Tongue (tissue), 2 donors: ENCODE data around the gene FERMT2. TPM values are rescaled to one million over a fixed set of nuclear protein-coding genes. Genes with fewer than 3 reads are reported as not detected.

Experiments used
- DNase-seq: peaks from one replicate; pipeline ENCODE4 v3.0.0-alpha.2; 2015
- total RNA-seq: library from RNA; depleted of rRNA; stranded (reverse); fragments of >200 nt; gene quantifications from one replicate; pipeline ENCODE4 v1.2.3, GENCODE V29; 2014

FERMT2 gene
- 124 TPM for total RNA-seq

- peak; percentile 96 for DNase-seq
Observed at GRCh38 chr14:52950898-52951680, at the start of gene FERMT2. Gene FERMT2 (minus strand): TSS chr14:52951050. CDS start chr14:52950568, 482 bp downstream.

- peak; percentile 86 for DNase-seq
Observed at GRCh38 chr14:52998376-52999015, 47.6 kb upstream of the FERMT2 start.

GRCh38 chr14:52996493-52996892, 45.6 kb upstream of the FERMT2 start:
- no peak for DNase-seq

- DNase-seq = no peak
Observed at GRCh38 chr14:52995998-52996397, 45.1 kb upstream of the FERMT2 start.

- DNase-seq = no peak
Observed at GRCh38 chr14:52992236-52992870, 41.5 kb upstream of the FERMT2 start.

- DNase-seq = no peak
Observed at GRCh38 chr14:52988139-52988538, 37.3 kb upstream of the FERMT2 start.

GRCh38 chr14:52987514-52987913, 36.7 kb upstream of the FERMT2 start:
- peak; percentile 69 for DNase-seq

- no peak for DNase-seq
Observed at GRCh38 chr14:52987042-52987441, 36.2 kb upstream of the FERMT2 start.

GRCh38 chr14:52977798-52978197, 26.9 kb upstream of the FERMT2 start:
- DNase-seq = peak; percentile 85

- DNase-seq = no peak
Observed at GRCh38 chr14:52974406-52974805, 23.6 kb upstream of the FERMT2 start.

- peak; percentile 51 for DNase-seq
Observed at GRCh38 chr14:52961060-52961639, 10.3 kb upstream of the FERMT2 start.

- DNase-seq = peak; percentile 23
Observed at GRCh38 chr14:52960627-52961026, 9.8 kb upstream of the FERMT2 start.

- DNase-seq = no peak
Observed at GRCh38 chr14:52954346-52955214, 3.7 kb upstream of the FERMT2 start.

- peak; percentile 79 for DNase-seq
Observed at GRCh38 chr14:52951681-52952554, 1.1 kb upstream of the FERMT2 start.

GRCh38 chr14:52950410-52950897, 396 bp downstream of the FERMT2 start:
- peak; percentile 87 for DNase-seq

GRCh38 chr14:52949711-52950409, 990 bp downstream of the FERMT2 start:
- peak; percentile 87 for DNase-seq

GRCh38 chr14:52949249-52949648, 1.6 kb downstream of the FERMT2 start:
- DNase-seq = no peak

- no peak for DNase-seq
Observed at GRCh38 chr14:52948836-52949235, 2.0 kb downstream of the FERMT2 start.

GRCh38 chr14:52948039-52948438, 2.8 kb downstream of the FERMT2 start:
- DNase-seq = no peak

- no peak for DNase-seq
Observed at GRCh38 chr14:52944254-52944653, 6.6 kb downstream of the FERMT2 start.
